HG03025 (cell line): Measurements from ENCODE around the gene SLC25A47.

Experiments
- ATAC-seq: cut with Tn5 transposase; IDR thresholded peaks from one replicate; pipeline ENCODE4 v1.9.1; 2021; ENCODE audit warnings: mild to moderate bottlenecking, moderate library complexity; ENCODE audit not compliant: unreplicated experiment, low FRiP score

Gene SLC25A47

DNA sequence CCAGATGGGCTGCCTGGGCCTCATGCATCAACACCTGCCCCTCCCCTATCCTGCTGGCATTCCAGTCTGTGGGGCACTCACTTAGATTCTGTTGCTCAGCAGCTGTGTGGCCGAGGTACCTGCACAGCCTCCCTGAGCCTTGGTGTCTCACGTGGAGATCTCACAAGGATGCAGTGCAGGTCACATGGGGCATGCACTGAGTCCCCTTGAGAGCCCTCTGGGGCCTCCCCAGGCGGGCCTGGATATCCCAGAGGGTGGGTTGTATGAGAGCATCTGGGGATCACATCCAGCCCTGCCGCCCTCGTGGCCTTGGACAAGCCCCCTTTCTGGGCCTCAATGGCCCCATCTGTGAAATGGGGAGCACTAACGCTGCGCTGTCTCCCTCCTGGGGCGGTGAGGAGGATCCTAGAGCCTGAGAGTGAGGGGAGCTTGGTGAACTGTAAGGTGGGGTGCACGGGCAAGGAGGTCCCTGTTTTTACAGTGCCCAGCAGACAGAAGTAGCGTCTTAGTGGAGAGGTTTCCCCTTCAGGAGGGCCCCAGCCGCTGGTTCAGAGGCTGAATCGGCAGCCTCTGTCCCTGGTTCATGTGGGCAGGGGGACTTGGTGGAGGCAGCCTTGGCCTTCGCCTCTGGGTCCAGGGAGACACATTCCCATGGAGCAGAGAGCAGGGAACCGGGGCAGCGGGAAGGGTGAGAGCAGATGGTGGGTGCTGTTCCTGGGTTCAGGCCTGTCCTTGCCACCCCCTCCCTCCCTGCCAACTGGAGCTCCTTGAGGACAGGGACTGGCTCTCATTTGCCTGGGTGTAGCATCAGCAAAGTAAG lies 791 bp upstream of the SLC25A47 start:
- no peak for ATAC-seq

DNA sequence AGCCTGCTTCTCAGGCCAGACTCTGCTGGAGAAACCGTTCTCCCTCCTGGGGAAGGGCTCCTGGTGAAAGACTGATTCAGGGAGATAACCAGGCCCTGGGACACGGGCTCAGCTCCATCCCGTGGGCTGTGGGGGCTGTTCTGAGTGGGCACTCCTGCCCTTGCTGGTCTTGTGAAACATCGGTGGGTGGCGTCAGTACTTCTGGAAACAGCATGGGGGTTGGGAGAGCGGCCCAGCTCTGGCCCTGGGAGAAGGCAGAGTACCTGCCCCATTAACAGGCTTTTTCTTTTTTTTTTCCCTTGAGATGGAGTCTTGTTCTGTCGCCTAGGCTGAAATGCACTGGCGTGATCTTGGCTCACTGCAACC lies 786 bp downstream of the SLC25A47 start:
- ATAC-seq: no peak

GRCh38 chr14:100325231-100325632 lies 2.1 kb downstream of the SLC25A47 start:
- ATAC-seq: no peak

GRCh38 chr14:100325958-100326357 lies 2.8 kb downstream of the SLC25A47 start:
- no peak for ATAC-seq

DNA sequence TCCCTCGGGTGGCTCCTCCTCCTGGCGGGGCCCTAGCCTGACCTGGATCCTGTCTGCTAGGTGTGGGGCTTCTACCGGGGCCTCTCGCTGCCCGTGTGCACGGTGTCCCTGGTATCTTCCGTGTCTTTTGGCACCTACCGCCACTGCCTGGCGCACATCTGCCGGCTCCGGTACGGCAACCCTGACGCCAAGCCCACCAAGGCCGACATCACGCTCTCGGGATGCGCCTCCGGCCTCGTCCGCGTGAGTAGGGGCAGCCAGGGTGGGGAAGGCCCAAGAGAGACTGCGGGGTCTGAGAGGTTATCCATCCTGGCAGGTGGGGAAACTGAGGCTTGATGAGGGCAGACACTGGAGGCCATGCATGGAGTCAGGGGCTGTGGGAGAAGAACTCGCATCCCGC lies 4.0 kb downstream of the SLC25A47 start:
- ATAC-seq: no peak

DNA sequence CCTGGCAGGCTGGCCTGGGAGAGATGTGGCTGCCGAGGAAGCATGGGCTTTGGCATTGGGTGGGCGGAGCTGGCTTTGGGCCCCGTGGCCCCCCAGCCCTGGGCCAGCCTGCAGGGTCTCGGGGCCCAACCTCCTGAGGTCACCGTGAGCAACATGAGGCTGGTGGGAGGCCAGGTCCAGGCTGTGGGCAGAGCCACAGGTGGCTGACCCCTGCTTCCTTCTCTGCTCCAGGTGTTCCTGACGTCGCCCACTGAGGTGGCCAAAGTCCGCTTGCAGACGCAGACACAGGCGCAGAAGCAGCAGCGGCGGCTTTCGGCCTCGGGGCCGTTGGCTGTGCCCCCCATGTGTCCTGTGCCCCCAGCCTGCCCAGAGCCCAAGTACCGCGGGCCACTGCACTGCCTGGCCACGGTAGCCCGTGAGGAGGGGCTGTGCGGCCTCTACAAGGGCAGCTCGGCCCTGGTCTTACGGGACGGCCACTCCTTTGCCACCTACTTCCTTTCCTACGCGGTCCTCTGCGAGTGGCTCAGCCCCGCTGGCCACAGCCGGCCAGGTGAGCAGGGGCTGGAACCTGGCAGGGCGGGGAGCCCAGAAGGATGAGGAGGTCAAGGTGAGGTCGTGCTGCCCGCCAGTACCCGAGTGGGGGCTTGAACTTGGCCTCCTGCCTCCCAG lies 5.5 kb downstream of the SLC25A47 start:
- no peak for ATAC-seq

- ATAC-seq: no peak
These were observed 6.3 kb downstream of the SLC25A47 start for GRCh38 chr14:100329233-100330006.

DNA sequence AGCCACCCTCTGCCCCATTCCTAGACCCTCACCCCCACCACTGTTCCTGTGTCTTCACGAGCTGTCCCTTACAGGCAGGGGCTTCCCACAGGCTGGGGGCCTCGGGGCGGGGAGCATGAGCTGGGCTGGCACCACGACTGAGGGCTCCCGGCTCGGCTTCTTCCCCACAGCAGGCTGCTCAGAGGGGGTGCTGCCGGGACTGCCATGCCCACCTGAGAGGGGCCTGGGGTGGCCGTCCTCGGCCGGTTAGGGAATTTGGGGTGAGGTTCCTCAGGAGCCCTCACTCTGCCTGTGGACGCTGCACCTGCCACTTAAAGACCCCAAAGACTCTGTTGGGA lies 6.8 kb downstream of the SLC25A47 start:
- ATAC-seq: no peak

DNA sequence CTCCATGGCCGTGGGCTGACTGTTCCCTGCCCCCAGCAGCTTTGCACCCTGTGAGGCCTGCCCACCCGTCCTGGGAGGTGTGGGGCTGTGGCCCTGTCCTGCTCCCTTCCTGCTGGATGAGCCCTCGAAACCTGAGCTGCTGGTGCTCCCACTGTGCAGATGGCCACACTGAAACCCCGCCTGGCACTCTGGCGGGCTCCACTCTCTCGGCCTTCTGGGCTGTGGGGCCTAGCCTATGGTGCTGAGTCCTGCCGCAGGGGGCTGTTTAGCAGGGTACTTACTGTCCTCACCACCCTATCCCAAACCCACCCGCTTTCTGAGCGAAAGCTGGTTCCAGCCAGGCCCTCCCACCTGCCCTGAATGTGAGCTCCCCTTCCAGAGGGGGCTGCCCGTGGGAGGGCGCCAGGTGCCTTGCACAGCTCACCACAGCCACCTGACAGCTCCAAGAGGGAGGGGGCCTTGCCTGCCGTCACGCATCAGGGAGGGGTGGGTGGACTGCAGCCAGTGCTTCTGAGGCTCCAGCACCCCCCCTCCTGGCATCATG lies 7.3 kb downstream of the SLC25A47 start:
- ATAC-seq: no peak

GRCh38 chr14:100332071-100332639 lies 9.0 kb downstream of the SLC25A47 start:
- ATAC-seq: no peak

- ATAC-seq: no peak
These were observed 9.7 kb downstream of the SLC25A47 start for GRCh38 chr14:100332797-100333196.

GRCh38 chr14:100333311-100333710 lies 10.2 kb downstream of the SLC25A47 start:
- no peak for ATAC-seq

DNA sequence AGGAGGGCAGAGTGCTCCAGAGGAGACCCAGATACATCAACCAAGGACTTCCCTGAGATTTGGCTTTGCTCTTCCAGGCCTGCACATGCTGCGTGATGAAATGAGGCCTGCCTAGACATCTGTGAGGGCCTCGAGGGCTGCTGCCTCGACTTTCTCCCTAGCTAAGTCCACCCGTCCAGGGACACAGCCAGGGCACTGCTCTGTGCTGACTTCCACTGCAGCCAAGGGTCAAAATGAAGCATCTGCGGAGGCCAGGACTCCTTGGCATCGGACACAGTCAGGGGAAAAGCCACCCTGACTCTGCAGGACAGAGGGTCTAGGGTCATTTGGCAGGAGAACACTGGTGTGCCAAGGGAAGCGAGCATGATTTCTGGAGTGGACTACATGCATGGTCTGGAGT lies 10.7 kb downstream of the SLC25A47 start:
- no peak for ATAC-seq

DNA sequence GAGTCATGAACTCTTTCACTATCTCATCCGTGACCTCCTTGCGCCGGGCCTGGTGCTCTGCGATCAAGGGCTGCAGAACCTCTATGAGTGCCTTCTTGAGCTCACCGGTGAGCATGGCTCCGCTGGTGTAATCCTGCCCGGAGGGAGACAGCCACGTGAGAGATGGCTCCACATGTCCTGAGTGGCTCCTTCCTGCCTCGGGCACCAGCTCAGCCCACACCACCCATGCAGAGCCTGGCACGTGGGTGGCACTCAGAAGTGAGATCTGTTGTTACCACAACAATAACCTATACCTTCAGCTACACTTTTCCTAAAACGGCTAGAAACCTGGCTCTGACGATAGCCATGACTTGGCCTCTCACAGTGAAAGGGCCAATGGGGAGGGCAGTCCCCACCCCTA lies 11.8 kb downstream of the SLC25A47 start:
- ATAC-seq: no peak

GRCh38 chr14:100336618-100337530 lies 13.7 kb downstream of the SLC25A47 start:
- no peak for ATAC-seq

- no peak for ATAC-seq
These were observed 16.8 kb downstream of the SLC25A47 start for GRCh38 chr14:100339766-100340422.

DNA sequence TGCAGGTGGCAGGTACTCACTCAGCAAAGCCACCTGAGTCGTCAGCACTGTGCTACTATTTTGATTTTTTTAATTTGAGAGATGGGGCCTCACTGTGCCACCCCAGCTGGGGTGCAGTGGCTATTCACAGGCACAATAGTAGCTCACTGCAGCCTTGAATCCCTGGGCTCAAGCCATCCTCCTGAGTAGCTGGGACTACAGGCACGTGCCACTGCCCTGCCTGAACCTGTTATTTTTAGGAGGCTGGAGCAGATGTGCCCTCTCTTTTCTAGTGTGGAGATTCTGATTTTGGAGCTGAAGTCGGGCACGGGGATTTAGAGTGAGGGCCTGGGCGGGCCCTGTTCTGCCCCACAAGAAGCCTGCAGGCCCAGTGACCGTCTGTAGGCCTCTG lies 17.3 kb downstream of the SLC25A47 start:
- no peak for ATAC-seq

- no peak for ATAC-seq
These were observed 18.3 kb downstream of the SLC25A47 start for GRCh38 chr14:100341301-100342031.

DNA sequence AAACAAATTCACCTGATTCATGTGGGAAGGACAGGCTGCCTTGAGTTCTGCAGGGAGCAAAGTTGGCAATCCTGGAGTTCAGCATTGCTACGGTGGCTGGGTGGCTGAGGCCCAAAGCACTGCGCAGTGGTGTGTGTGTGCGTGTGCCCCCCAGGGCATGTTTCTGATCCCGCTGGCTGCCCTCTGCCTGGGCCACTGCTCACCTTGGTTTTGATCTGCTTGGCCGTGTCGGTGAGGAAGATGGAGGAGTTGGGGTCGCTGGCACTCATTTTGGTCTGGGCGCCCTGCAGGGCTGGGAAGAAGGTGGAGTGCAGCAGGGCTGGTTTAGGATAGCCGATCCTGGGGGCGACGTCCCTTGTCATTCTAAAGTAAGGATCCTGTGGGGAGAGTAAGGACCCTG lies 19.1 kb downstream of the SLC25A47 start:
- no peak for ATAC-seq
